Activated T-helper 17 cell treated with anti-CD3 and anti-CD28 coated beads, Interleukin-2, amount 50 U/mL, for 72 hours (primary cell): ENCODE measurements around the gene PTRH2. TPM values are rescaled to one million over a fixed set of nuclear protein-coding genes. Genes with fewer than 3 reads are reported as not detected.
A peak's percentile ranks its signal among the peaks of the same experiment; 100 is the strongest.

Source experiments
- ATAC-seq: fragments of 150-1000 bp; cut with Tn5 transposase; replicated peaks from 2 replicates; pipeline ENCODE4 v1.10.0; 2021; ENCODE audit warnings: mild to moderate bottlenecking, moderate library complexity
- H3K27ac Mint-ChIP-seq: one replicate; pipeline ENCODE4 v1.8.0; 2022; ENCODE audit warnings: mixed read lengths
- H3K27me3 Mint-ChIP-seq: one replicate; pipeline ENCODE4 v1.8.0; 2022; ENCODE audit warnings: mixed read lengths
- H3K36me3 Mint-ChIP-seq: one replicate; pipeline ENCODE4 v1.8.0; 2022; ENCODE audit warnings: low read depth, mild to moderate bottlenecking, mixed read lengths
- H3K4me1 Mint-ChIP-seq: one replicate; pipeline ENCODE4 v1.8.0; 2022; ENCODE audit warnings: mixed read lengths
- H3K4me3 Mint-ChIP-seq: one replicate; pipeline ENCODE4 v1.8.0; 2022; ENCODE audit warnings: mild to moderate bottlenecking, mixed read lengths
- H3K9me3 Mint-ChIP-seq: one replicate; pipeline ENCODE4 v1.8.0; 2022; ENCODE audit warnings: mixed read lengths
- total RNA-seq, 2 donors: library from RNA; stranded (reverse); gene quantifications; one replicate each; pipeline ENCODE4 v1.2.3, GENCODE V29; 2022

Gene PTRH2
- total RNA-seq, 2 donors from 2014 or later = 32.4 to 48.6 TPM

DNA sequence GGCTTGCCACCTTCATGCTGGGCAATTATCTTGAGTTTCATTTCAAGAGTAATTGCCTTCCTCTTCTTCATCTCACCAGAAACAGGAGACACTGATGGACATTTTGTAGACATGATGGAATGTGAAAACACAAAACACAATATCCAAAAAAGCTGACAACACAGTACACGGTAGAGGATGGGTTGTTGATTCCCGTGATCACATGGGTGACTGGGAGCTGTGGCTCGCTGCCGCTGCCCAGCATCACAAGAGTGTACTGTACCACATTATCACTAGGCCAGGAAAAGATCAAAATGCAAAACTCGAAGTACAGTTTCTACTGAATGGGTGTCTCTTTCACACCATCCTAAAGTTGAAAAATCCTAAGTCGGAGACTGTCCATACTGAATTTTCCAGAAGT is 7.4 kb downstream of the PTRH2 start:
- H3K9me3 Mint-ChIP-seq = no peaks in the 10 kb centered on the region
- H3K4me1 Mint-ChIP-seq = peaks cover 46% of the 10 kb centered on the region
- ATAC-seq = no peak
- peak overlapping the region; percentile 74 for H3K27ac Mint-ChIP-seq
- peaks cover 98% of the 10 kb centered on the region for H3K36me3 Mint-ChIP-seq
- peak overlapping the region; percentile 42 for H3K4me3 Mint-ChIP-seq
- no peaks in the 10 kb centered on the region for H3K27me3 Mint-ChIP-seq

GRCh38 chr17:59699218-59699617 is 8.0 kb downstream of the PTRH2 start:
- peaks cover 98% of the 10 kb centered on the region for H3K36me3 Mint-ChIP-seq

GRCh38 chr17:59698143-59698542 is 9.1 kb downstream of the PTRH2 start:
- peaks cover 37% of the 10 kb centered on the region for H3K4me1 Mint-ChIP-seq
- H3K27ac Mint-ChIP-seq = peak overlapping the region; percentile 33
- H3K4me3 Mint-ChIP-seq = peak overlapping the region; percentile 42
- ATAC-seq = no peak
- H3K27me3 Mint-ChIP-seq = no peaks in the 10 kb centered on the region
- H3K36me3 Mint-ChIP-seq = peaks cover 98% of the 10 kb centered on the region
- H3K9me3 Mint-ChIP-seq = no peaks in the 10 kb centered on the region

More at GRCh38 chr17:59699218-59699617, 8.0 kb downstream of the PTRH2 start:
- H3K9me3 Mint-ChIP-seq = no peaks in the 10 kb centered on the region
- H3K4me3 Mint-ChIP-seq = peak overlapping the region; percentile 42
- ATAC-seq = no peak
- peaks cover 41% of the 10 kb centered on the region for H3K4me1 Mint-ChIP-seq
- H3K27ac Mint-ChIP-seq = peak overlapping the region; percentile 74
- no peaks in the 10 kb centered on the region for H3K27me3 Mint-ChIP-seq

- no peaks in the 10 kb centered on the region for H3K27me3 Mint-ChIP-seq
- ATAC-seq = no peak
- no peak overlapping the region for H3K27ac Mint-ChIP-seq
- H3K9me3 Mint-ChIP-seq = no peaks in the 10 kb centered on the region
- H3K4me1 Mint-ChIP-seq = peaks cover 31% of the 10 kb centered on the region
- H3K4me3 Mint-ChIP-seq = no peak overlapping the region
- peaks cover 98% of the 10 kb centered on the region for H3K36me3 Mint-ChIP-seq
These were observed 10.4 kb downstream of the PTRH2 start for GRCh38 chr17:59696682-59697277.

- H3K4me1 Mint-ChIP-seq = peaks cover 30% of the 10 kb centered on the region
- H3K4me3 Mint-ChIP-seq = no peak overlapping the region
- no peaks in the 10 kb centered on the region for H3K9me3 Mint-ChIP-seq
- no peak overlapping the region for H3K27ac Mint-ChIP-seq
- H3K27me3 Mint-ChIP-seq = no peaks in the 10 kb centered on the region
- peaks cover 100% of the 10 kb centered on the region for H3K36me3 Mint-ChIP-seq
- no peak for ATAC-seq
These were observed 11.1 kb downstream of the PTRH2 start for GRCh38 chr17:59695945-59696681.

DNA sequence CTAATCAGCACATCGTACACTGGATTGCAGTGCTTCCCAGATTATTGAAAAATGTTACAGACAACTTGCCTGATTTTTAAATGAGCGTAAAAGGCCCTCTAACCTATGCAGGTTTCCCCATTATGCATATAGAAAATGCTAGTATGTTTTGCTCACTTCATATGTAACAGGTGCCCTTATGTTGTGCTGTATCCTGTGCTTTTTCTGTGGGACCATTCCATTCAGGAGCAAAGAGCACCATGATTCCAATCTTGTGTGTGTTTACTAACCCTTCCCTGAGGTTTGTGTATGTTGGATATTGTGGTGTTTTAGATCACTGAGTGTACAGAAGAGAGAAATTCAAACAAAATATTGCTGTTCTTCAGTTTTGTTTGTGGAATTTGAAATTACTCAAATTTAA is 12.9 kb downstream of the PTRH2 start:
- H3K4me1 Mint-ChIP-seq = peaks cover 15% of the 10 kb centered on the region
- no peak for ATAC-seq
- peak overlapping the region; percentile 27 for H3K27ac Mint-ChIP-seq
- no peaks in the 10 kb centered on the region for H3K27me3 Mint-ChIP-seq
- no peak overlapping the region for H3K4me3 Mint-ChIP-seq
- peaks cover 100% of the 10 kb centered on the region for H3K36me3 Mint-ChIP-seq
- H3K9me3 Mint-ChIP-seq = no peaks in the 10 kb centered on the region

DNA sequence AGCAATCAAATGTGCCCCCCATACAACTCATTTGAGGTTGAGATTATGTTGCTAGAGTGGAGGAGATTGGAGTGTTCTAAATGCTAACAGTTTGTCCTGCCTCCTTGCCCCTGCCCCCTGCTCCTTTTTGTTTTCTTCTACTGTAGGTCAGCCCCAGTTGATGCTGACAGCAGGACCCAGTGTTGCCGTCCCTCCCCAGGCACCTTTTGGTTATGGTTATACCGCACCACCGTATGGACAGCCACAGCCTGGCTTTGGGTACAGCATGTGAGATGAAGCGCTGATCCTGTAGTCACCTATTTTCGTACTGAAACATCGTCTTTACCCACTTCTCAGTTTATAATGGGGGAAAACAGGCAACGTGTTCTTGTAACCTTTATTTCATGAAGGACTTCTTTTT is 13.6 kb downstream of the PTRH2 start:
- ATAC-seq = no peak
- Mint-ChIP-seq H3K36me3 (peaks cover 100% of the 10 kb centered on the region), H3K4me3 (no peak overlapping the region), H3K9me3 (no peaks in the 10 kb centered on the region), H3K27ac (no peak overlapping the region), H3K27me3 (no peaks in the 10 kb centered on the region), H3K4me1 (peaks cover 8% of the 10 kb centered on the region)

- no peak overlapping the region for H3K4me3 Mint-ChIP-seq
- H3K4me1 Mint-ChIP-seq = no peaks in the 10 kb centered on the region
- H3K36me3 Mint-ChIP-seq = peaks cover 100% of the 10 kb centered on the region
- peak overlapping the region; percentile 75 for H3K27ac Mint-ChIP-seq
- no peak for ATAC-seq
- no peaks in the 10 kb centered on the region for H3K9me3 Mint-ChIP-seq
- no peaks in the 10 kb centered on the region for H3K27me3 Mint-ChIP-seq
These were observed 18.7 kb downstream of the PTRH2 start for GRCh38 chr17:59688496-59688895.

GRCh38 chr17:59688008-59688407 is 19.2 kb downstream of the PTRH2 start:
- peak overlapping the region; percentile 75 for H3K27ac Mint-ChIP-seq
- ATAC-seq = no peak
- peaks cover 100% of the 10 kb centered on the region for H3K36me3 Mint-ChIP-seq
- H3K27me3 Mint-ChIP-seq = no peaks in the 10 kb centered on the region
- no peak overlapping the region for H3K4me3 Mint-ChIP-seq
- no peaks in the 10 kb centered on the region for H3K9me3 Mint-ChIP-seq
- H3K4me1 Mint-ChIP-seq = no peaks in the 10 kb centered on the region

- Mint-ChIP-seq H3K4me3 (no peak overlapping the region), H3K4me1 (no peaks in the 10 kb centered on the region), H3K27me3 (no peaks in the 10 kb centered on the region), H3K36me3 (peaks cover 100% of the 10 kb centered on the region), H3K9me3 (no peaks in the 10 kb centered on the region), H3K27ac (no peak overlapping the region)
- no peak for ATAC-seq
These were observed 22.3 kb downstream of the PTRH2 start for GRCh38 chr17:59684967-59685366.

GRCh38 chr17:59683283-59683682 is 23.9 kb downstream of the PTRH2 start:
- no peaks in the 10 kb centered on the region for H3K9me3 Mint-ChIP-seq
- H3K27me3 Mint-ChIP-seq = no peaks in the 10 kb centered on the region
- no peak for ATAC-seq
- no peak overlapping the region for H3K4me3 Mint-ChIP-seq
- H3K36me3 Mint-ChIP-seq = peaks cover 100% of the 10 kb centered on the region
- H3K27ac Mint-ChIP-seq = no peak overlapping the region
- no peaks in the 10 kb centered on the region for H3K4me1 Mint-ChIP-seq

GRCh38 chr17:59680314-59680713 is 26.9 kb downstream of the PTRH2 start:
- Mint-ChIP-seq H3K27ac (no peak overlapping the region), H3K9me3 (no peaks in the 10 kb centered on the region), H3K4me3 (no peak overlapping the region), H3K36me3 (peaks cover 100% of the 10 kb centered on the region), H3K4me1 (no peaks in the 10 kb centered on the region), H3K27me3 (no peaks in the 10 kb centered on the region)
- no peak for ATAC-seq

- Mint-ChIP-seq H3K27ac (no peak overlapping the region), H3K36me3 (peaks cover 100% of the 10 kb centered on the region), H3K27me3 (no peaks in the 10 kb centered on the region), H3K4me1 (no peaks in the 10 kb centered on the region), H3K9me3 (no peaks in the 10 kb centered on the region), H3K4me3 (no peak overlapping the region)
- ATAC-seq = no peak
These were observed 28.3 kb downstream of the PTRH2 start for GRCh38 chr17:59678918-59679317.

GRCh38 chr17:59676716-59677115 is 30.5 kb downstream of the PTRH2 start:
- Mint-ChIP-seq H3K9me3 (no peaks in the 10 kb centered on the region), H3K27me3 (no peaks in the 10 kb centered on the region), H3K4me1 (peaks cover 2% of the 10 kb centered on the region), H3K36me3 (peaks cover 97% of the 10 kb centered on the region), H3K4me3 (no peak overlapping the region), H3K27ac (peak overlapping the region; percentile 25)
- no peak for ATAC-seq

GRCh38 chr17:59675231-59675630 is 32.0 kb downstream of the PTRH2 start:
- no peak for ATAC-seq
- Mint-ChIP-seq H3K27ac (peak overlapping the region; percentile 54), H3K4me1 (peaks cover 12% of the 10 kb centered on the region), H3K27me3 (no peaks in the 10 kb centered on the region), H3K9me3 (no peaks in the 10 kb centered on the region), H3K36me3 (peaks cover 97% of the 10 kb centered on the region), H3K4me3 (no peak overlapping the region)
